ENCODE measurements around the gene FARS2.

The FARS2 gene

GRCh38 chr6:5595184-5595583 is 333.9 kb downstream of the FARS2 start:
- no peak for DNase-seq

- DNase-seq, result no peak
These were observed 336.1 kb downstream of the FARS2 start for GRCh38 chr6:5597413-5597812.

- no peak for DNase-seq
These were observed 336.8 kb downstream of the FARS2 start for GRCh38 chr6:5598123-5598522.

DNA sequence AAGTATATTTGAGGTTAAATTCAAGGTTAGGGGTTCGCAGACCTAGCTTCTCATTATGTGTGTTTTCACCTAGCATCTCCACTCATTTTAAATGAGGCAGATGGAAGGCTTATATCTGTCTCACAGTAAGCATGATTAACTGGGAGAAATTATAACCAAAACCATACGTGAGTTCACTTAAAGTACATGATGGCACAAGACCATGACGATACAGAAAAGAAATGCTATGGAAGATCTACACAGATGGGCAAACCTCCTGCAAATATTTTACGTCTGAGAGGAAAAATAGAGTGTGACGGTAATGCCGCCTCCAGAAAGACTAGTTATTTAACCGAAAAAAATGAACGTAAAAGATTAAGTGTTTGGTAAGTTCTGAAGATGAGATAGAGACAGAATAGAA is 337.8 kb downstream of the FARS2 start:
- no peak for DNase-seq

DNA sequence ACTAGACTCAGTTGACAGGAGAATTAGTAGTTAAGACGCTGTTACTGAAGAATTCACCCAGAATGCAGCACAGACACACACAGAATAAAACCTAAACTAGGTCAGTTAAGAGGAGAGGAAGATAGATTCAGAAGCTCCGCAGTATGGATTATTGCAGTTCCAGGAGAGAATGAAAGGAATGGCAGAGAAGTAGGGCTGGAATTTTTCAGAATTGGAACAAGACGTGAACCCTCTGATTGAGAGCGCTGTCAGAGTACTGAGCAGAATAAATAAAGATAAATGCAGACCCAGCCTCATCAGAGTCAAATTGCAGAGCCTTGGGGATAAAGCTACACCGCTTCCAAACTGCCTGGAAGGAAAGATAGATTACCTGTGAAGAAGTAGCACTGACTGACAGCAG is 344.6 kb downstream of the FARS2 start:
- no peak for DNase-seq

- DNase-seq, result no peak
These were observed 345.2 kb downstream of the FARS2 start for GRCh38 chr6:5606546-5606945.

DNA sequence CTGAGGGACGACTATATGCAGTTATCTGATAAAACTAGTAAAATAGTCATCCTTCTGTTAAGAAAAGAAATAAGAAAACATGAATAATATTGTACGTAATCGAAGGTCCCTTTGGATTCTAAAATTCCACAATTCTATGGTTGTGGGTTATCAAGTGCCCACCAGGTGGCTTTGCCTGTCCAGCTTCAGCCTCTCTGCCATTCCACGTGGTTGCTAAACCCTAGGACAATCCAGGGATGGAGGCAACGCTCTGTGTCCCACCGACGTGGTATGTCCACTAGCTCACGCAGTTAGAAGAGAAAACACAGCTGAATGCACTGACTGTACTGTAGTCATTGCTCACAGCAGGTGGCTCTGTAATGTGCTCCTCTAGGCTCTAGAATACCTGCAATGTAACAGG is 349.3 kb downstream of the FARS2 start:
- no peak for DNase-seq

DNA sequence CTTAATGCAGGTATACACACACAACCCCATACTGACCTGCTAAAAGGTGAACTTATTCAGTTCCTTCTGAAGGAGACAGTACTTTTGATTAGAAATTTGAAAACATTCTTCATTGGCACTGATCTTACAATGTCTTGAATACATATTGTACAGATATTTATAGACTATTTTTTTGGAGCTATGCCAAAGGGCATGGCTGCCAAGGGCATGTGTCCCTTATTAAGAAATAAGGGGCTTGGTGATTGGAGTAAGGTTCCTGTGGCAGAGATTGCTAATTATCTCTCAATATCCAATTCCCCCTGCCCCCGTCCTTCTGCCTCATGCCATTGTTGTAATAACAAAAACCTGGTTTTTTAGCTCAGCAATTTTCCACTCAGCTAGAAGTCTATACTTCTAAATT is 355.9 kb downstream of the FARS2 start:
- peak in 1 of 2 experiments; percentile 23 for DNase-seq

DNA sequence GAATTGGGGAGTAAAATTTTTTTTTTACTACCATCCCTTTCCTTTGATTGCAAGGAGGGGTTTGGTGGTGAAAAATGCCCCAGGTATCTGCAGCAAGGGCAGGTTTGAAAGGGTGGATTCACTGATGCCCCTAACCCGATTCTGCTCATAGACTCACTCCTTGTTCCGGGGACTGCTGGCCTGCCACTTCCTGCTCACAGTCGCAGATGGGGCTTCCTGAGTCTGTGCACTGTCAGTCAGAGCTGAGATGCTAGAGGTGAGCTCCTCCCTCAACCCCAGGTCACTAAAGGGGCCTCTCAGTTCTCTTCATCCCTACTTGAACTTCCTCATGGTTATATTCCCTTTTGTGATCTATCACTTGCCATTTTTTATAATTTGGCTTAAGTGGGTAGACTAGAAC is 357.9 kb downstream of the FARS2 start:
- DNase-seq, result no peak

DNA sequence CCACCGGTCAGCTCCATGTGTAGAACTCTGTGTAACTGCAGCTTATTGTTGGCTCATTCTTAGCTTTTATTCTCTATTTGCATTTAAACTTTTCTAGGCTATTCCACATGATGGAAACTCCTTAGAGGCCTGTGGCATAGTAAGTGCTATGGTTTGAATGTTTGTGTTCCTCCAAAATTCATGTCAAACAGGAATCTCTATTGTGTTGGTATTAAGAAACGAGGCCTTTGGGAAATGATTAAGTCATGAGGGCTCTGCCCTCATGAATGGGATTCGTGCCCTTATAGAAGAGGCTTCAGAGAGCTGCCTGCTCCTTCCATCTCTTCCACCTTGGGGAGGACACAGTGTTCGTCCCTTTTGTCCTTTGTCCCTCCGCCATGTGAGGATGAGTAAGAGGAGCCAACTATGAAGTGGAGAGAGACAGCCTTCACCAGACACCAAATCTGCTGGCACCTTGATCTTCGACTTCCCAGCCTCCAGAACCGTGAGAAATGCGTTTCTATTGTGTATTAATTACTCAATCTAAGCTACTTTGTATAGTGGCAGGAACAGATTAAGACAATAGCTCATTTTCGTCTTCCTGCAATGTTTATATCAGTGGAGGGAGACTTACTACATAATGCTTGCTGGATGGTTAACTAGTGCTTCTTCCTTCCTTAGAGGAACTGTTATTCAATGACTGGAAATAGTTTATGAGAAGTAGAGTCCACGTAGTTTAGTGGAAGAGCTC is 361.1 kb downstream of the FARS2 start:
- no peak for DNase-seq

- DNase-seq, result no peak
These were observed 362.5 kb downstream of the FARS2 start for GRCh38 chr6:5623769-5624168.

DNA sequence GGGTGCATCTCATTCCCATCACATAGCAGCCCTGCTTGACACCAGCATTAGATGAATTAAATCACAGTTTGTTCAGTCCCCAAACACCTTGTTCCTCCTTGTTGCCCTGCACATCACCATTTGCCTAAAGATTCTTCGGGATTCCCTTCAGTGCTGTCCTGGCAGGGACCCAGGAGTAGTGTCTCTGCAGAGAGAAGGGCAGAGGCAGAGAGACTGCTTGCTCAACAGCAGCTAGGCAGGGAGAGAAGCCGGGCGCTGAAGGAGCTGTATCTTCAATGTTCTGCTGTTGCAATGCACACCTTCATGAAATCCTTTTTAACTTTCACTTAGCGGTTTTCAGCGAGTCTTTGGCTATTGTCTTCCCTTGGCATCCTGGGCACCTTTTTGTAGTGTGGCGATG is 362.9 kb downstream of the FARS2 start:
- DNase-seq, result no peak

GRCh38 chr6:5626727-5627426 is 365.6 kb downstream of the FARS2 start:
- no peak for DNase-seq

- no peak for DNase-seq
These were observed 369.3 kb downstream of the FARS2 start for GRCh38 chr6:5630636-5631035.

DNA sequence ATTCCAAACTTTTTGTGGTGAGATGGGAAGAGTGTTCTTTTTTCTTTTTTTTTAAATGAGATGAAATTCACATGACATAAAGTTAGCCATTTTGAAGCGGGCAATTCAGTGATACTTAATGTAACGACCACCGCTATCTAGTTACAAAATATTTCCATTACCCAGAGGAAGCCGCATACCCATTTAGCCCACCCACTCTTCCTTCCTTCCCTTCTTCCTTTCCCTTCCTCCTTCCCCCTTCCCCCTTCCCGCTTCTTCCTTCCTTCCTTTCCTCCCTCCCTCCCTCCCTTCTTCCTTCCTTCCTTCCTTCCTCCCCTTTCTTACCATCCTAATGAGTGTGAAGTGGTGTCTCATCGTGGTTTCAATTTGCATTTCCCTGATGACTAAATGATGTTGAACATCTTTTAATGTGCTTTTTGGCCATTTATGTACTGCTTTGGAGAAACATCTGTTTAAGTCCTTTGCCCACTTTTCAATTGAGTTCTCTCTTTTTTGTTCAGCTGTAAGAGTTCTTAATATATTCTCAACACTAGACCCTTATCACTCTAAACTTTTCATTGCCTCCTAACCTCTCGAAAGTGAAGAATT is 371.1 kb downstream of the FARS2 start:
- DNase-seq, result no peak

GRCh38 chr6:5634525-5634924 is 373.2 kb downstream of the FARS2 start:
- no peak for DNase-seq

- DNase-seq, result no peak
These were observed 375.1 kb downstream of the FARS2 start for GRCh38 chr6:5636210-5637030.

- DNase-seq, result no peak
These were observed 376.4 kb downstream of the FARS2 start for GRCh38 chr6:5637714-5638113.

- DNase-seq, result no peak
These were observed 377.4 kb downstream of the FARS2 start for GRCh38 chr6:5638666-5639065.

- no peak for DNase-seq
These were observed 377.9 kb downstream of the FARS2 start for GRCh38 chr6:5639193-5639592.

- DNase-seq, result no peak
These were observed 379.3 kb downstream of the FARS2 start for GRCh38 chr6:5640614-5641013.

GRCh38 chr6:5644523-5645185 is 383.3 kb downstream of the FARS2 start:
- no peak for DNase-seq

Data from NCI-H446 (cell line).